ENCODE measurements around the gene FANCI. TPM values are rescaled to one million over a fixed set of nuclear protein-coding genes. Genes with fewer than 3 reads are reported as not detected.

Gene FANCI
- total and polyA plus RNA-seq, 2 experiments from 2014 or later = 63.6 to 66.8 TPM

DNA sequence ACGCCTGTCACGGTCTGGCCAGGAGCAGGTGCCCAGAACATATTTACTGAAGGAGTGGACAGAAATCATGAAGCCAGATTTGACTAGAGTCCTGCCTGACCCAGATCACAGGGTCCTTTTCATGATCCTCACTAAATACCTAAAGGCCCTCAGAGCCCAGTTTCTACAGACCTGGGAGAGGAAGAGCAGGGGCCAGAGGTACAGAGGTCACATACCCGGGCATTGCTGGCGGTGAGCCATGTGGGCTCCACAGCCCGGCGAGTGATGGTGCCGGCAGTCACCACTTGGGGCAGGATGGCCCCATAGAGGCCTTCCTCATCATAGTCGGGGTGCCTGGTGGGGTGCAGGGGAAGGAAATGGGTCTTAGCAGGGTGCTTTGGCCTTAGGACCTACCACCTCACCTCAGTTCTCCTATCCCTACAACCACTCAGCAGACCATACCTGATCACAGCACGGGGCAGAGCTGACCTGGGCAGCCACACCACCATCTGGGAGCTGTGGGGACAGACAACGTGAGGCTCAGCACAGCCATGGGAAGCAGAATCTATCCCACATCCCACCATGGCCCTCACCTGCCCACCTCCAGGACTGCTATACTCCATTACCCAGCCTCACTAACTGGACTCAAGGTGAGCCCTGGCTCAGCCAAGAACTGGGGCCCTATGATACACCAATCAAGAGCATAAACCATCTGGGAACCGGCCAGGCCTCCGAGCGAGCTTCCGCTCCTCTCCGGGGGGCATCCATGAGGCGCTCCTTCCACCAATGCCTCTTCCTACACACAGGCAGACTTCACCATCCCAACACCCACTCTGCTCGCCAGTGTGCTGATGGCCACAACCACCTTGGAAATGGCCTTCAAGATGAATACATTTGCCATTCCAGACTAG, 78.0 kb downstream of the FANCI start:
- Mint-ChIP-seq H3K4me3 (no peak overlapping the region), H3K27me3 (ENCODE audit: insufficient read depth, low read depth, poor library complexity) (peaks cover 13% of the 10 kb centered on the region), H3K9me3 (no peaks in the 10 kb centered on the region; the same call in 2 of the 3 replicates), H3K4me1 (no peaks in the 10 kb centered on the region), H3K36me3 (ENCODE audit: low read depth) (peaks cover 89% of the 10 kb centered on the region), H3K27ac (no peak overlapping the region)
- no peaks in the 10 kb centered on the region for H3K9me2 ChIP-seq (ENCODE audit: insufficient read depth)
- ATAC-seq (peak; percentile 76), DNase-seq (ENCODE audit: low spot score) (peak; percentile 32)
- no peaks in the 10 kb centered on the region for H3K4me1 ChIP-seq (ENCODE audit: insufficient read depth)
- no peak overlapping the region for H3K27ac ChIP-seq (ENCODE audit: low read depth)
- no peak overlapping the region for H3K4me2 ChIP-seq
- H2AFZ ChIP-seq = no peak overlapping the region
- TF ChIP-seq STAT1 (IDR thresholded peaks at IDR 0.05; ENCODE audit: unreplicated experiment) (no peak), CTCF (conservative IDR thresholded peaks at IDR 0.05; ENCODE audit: low read depth in 2 of 2) (peak; percentile 29 to 33; a peak in 2 of 4 replicates)
- H3K4me3 ChIP-seq = no peak overlapping the region
- no peaks in the 10 kb centered on the region for H3K79me2 ChIP-seq (replicated peaks; ENCODE audit: insufficient read depth)
- H4K20me1 ChIP-seq (replicated peaks; ENCODE audit: insufficient read depth) = peaks cover 22% of the 10 kb centered on the region
- no peaks in the 10 kb centered on the region for H3K27me3 ChIP-seq (ENCODE audit: insufficient read depth)
- peaks cover 52% of the 10 kb centered on the region for H3K36me3 ChIP-seq (ENCODE audit: insufficient read depth)
- no peaks in the 10 kb centered on the region for H3F3A ChIP-seq (replicated peaks; ENCODE audit: low read depth)

DNA sequence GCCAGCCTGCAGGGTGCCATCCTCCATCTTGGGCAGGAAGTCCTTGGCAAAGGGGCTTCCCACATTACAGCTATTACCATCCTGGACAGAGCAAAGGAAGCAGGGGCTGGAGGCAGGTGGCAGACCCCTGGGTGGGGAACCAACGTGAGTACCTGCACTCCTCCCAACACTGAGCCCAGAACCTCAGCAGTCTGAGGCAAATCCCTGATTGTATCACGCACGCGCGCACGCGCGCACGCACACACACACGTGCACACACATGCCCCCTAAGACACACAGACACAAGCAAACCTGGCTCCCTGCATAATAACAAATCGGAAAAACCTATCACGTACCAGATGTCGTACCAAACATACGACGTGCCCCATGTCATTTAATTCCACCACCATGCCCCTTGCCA, 79.0 kb downstream of the FANCI start:
- Mint-ChIP-seq H3K36me3 (ENCODE audit: low read depth) (peaks cover 90% of the 10 kb centered on the region), H3K4me1 (no peaks in the 10 kb centered on the region), H3K27ac (peak overlapping the region; percentile 55; the same call in 1 of the 2 replicates), H3K9me3 (no peaks in the 10 kb centered on the region; the same call in 2 of the 3 replicates), H3K27me3 (ENCODE audit: insufficient read depth, low read depth, poor library complexity) (peaks cover 13% of the 10 kb centered on the region), H3K4me3 (no peak overlapping the region)
- Histone ChIP-seq H3K4me1 (ENCODE audit: insufficient read depth) (no peaks in the 10 kb centered on the region), H4K20me1 (replicated peaks; ENCODE audit: insufficient read depth) (peaks cover 27% of the 10 kb centered on the region), H3K27ac (ENCODE audit: low read depth) (no peak overlapping the region), H3K36me3 (ENCODE audit: insufficient read depth) (peaks cover 51% of the 10 kb centered on the region), H3F3A (replicated peaks; ENCODE audit: low read depth) (no peaks in the 10 kb centered on the region), H3K4me2 (no peak overlapping the region), H3K79me2 (replicated peaks; ENCODE audit: insufficient read depth) (no peaks in the 10 kb centered on the region), H3K27me3 (ENCODE audit: insufficient read depth) (no peaks in the 10 kb centered on the region), H3K4me3 (no peak overlapping the region), H3K9me2 (ENCODE audit: insufficient read depth) (no peaks in the 10 kb centered on the region), H2AFZ (no peak overlapping the region)
- DNase-seq (ENCODE audit: low spot score) (no peak), ATAC-seq (no peak)
- TF ChIP-seq, protein P1, sequence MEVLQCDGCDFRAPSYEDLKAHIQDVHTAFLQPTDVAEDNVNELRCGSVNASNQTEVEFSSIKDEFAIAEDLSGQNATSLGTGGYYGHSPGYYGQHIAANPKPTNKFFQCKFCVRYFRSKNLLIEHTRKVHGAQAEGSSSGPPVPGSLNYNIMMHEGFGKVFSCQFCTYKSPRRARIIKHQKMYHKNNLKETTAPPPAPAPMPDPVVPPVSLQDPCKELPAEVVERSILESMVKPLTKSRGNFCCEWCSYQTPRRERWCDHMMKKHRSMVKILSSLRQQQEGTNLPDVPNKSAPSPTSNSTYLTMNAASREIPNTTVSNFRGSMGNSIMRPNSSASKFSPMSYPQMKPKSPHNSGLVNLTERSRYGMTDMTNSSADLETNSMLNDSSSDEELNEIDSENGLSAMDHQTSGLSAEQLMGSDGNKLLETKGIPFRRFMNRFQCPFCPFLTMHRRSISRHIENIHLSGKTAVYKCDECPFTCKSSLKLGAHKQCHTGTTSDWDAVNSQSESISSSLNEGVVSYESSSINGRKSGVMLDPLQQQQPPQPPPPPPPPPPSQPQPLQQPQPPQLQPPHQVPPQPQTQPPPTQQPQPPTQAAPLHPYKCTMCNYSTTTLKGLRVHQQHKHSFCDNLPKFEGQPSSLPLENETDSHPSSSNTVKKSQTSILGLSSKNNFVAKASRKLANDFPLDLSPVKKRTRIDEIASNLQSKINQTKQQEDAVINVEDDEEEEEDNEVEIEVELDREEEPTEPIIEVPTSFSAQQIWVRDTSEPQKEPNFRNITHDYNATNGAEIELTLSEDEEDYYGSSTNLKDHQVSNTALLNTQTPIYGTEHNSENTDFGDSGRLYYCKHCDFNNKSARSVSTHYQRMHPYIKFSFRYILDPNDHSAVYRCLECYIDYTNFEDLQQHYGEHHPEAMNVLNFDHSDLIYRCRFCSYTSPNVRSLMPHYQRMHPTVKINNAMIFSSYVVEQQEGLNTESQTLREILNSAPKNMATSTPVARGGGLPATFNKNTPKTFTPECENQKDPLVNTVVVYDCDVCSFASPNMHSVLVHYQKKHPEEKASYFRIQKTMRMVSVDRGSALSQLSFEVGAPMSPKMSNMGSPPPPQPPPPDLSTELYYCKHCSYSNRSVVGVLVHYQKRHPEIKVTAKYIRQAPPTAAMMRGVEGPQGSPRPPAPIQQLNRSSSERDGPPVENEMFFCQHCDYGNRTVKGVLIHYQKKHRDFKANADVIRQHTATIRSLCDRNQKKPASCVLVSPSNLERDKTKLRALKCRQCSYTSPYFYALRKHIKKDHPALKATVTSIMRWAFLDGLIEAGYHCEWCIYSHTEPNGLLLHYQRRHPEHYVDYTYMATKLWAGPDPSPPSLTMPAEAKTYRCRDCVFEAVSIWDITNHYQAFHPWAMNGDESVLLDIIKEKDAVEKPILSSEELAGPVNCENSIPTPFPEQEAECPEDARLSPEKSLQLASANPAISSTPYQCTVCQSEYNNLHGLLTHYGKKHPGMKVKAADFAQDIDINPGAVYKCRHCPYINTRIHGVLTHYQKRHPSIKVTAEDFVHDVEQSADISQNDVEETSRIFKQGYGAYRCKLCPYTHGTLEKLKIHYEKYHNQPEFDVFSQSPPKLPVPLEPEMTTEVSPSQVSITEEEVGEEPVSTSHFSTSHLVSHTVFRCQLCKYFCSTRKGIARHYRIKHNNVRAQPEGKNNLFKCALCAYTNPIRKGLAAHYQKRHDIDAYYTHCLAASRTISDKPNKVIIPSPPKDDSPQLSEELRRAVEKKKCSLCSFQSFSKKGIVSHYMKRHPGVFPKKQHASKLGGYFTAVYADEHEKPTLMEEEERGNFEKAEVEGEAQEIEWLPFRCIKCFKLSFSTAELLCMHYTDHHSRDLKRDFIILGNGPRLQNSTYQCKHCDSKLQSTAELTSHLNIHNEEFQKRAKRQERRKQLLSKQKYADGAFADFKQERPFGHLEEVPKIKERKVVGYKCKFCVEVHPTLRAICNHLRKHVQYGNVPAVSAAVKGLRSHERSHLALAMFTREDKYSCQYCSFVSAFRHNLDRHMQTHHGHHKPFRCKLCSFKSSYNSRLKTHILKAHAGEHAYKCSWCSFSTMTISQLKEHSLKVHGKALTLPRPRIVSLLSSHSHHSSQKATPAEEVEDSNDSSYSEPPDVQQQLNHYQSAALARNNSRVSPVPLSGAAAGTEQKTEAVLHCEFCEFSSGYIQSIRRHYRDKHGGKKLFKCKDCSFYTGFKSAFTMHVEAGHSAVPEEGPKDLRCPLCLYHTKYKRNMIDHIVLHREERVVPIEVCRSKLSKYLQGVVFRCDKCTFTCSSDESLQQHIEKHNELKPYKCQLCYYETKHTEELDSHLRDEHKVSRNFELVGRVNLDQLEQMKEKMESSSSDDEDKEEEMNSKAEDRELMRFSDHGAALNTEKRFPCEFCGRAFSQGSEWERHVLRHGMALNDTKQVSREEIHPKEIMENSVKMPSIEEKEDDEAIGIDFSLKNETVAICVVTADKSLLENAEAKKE (CRISPR knock-in tag; IDR thresholded peaks at IDR 0.05) = no peak
- TF ChIP-seq NANOG (IDR thresholded peaks at IDR 0.05; ENCODE audit: borderline replicate concordance) = no peak
- no peak for TF ChIP-seq EZH2 (IDR thresholded peaks at IDR 0.05; ENCODE audit: low read depth, unreplicated experiment)
- no peak for TF ChIP-seq ZNF331 (CRISPR knock-in tag; IDR thresholded peaks at IDR 0.05; ENCODE audit: low read depth)
- TF ChIP-seq STAT1 (IDR thresholded peaks at IDR 0.05; ENCODE audit: unreplicated experiment) = no peak
- no peak for TF ChIP-seq EZH2phosphoT487 (IDR thresholded peaks at IDR 0.05; ENCODE audit: unreplicated experiment)
- TF ChIP-seq JUNB (IDR thresholded peaks at IDR 0.05; ENCODE audit: unreplicated experiment) = no peak
- TF ChIP-seq POLR2AphosphoS5 (IDR thresholded peaks at IDR 0.05; ENCODE audit: low read depth) = no peak
- no peak for TF ChIP-seq CTCF (conservative IDR thresholded peaks at IDR 0.05; ENCODE audit: low read depth in 2 of 2)

Data from GM23338 (cell line).